HUES48 (cell line): ENCODE results near the gene PRKAR1B.

Source experiments
- H3K27ac ChIP-seq: one replicate; pipeline ENCODE4 v1.7.0; 2013; ENCODE audit warnings: low read depth, low read length, inconsistent platforms
- H3K27me3 ChIP-seq: 2 replicates; pipeline ENCODE4 v1.6.1; 2013; ENCODE audit warnings: mild to moderate bottlenecking, low read length; ENCODE audit not compliant: control insufficient read depth, insufficient read depth
- H3K36me3 ChIP-seq: 2 replicates; pipeline ENCODE4 v1.6.1; 2013; ENCODE audit warnings: low read length; ENCODE audit not compliant: control insufficient read depth, insufficient read depth
- H3K4me1 ChIP-seq: 2 replicates; pipeline ENCODE4 v1.6.1; 2013; ENCODE audit warnings: mild to moderate bottlenecking, low read length; ENCODE audit not compliant: control insufficient read depth, insufficient read depth
- H3K4me3 ChIP-seq: 2 replicates; pipeline ENCODE4 v1.5.1; 2013; ENCODE audit warnings: mild to moderate bottlenecking, low read depth, low read length
- H3K9ac ChIP-seq: 2 replicates; pipeline ENCODE4 v1.6.1; 2013; ENCODE audit warnings: mild to moderate bottlenecking, low read depth, low read length, moderate library complexity
- H3K9me3 ChIP-seq: 2 replicates; pipeline ENCODE4 v1.6.1; 2013; ENCODE audit warnings: low read length; ENCODE audit not compliant: control insufficient read depth, insufficient read depth

The PRKAR1B gene

GRCh38 chr7:690478-691360 is 36.4 kb downstream of the PRKAR1B start:
- Histone ChIP-seq H3K9ac (no peak overlapping the region), H3K9me3 (peaks cover 15% of the 10 kb centered on the region), H3K27ac (no peak overlapping the region), H3K36me3 (peaks cover 15% of the 10 kb centered on the region), H3K4me1 (no peaks in the 10 kb centered on the region), H3K27me3 (no peaks in the 10 kb centered on the region), H3K4me3 (no peak overlapping the region)

- Histone ChIP-seq H3K27ac (no peak overlapping the region), H3K36me3 (peaks cover 28% of the 10 kb centered on the region), H3K4me3 (no peak overlapping the region), H3K4me1 (no peaks in the 10 kb centered on the region), H3K9me3 (peaks cover 18% of the 10 kb centered on the region), H3K9ac (no peak overlapping the region), H3K27me3 (no peaks in the 10 kb centered on the region)
These were observed 41.5 kb downstream of the PRKAR1B start for GRCh38 chr7:685540-685939.

GRCh38 chr7:684416-684815 is 42.7 kb downstream of the PRKAR1B start:
- H3K27ac ChIP-seq, result no peak overlapping the region
- H3K4me3 ChIP-seq, result no peak overlapping the region
- no peaks in the 10 kb centered on the region for H3K4me1 ChIP-seq
- H3K27me3 ChIP-seq, result no peaks in the 10 kb centered on the region
- no peak overlapping the region for H3K9ac ChIP-seq
- peaks cover 18% of the 10 kb centered on the region for H3K9me3 ChIP-seq
- H3K36me3 ChIP-seq, result peaks cover 33% of the 10 kb centered on the region

- H3K27me3 ChIP-seq, result no peaks in the 10 kb centered on the region
- H3K27ac ChIP-seq, result no peak overlapping the region
- H3K4me3 ChIP-seq, result no peak overlapping the region
- H3K9ac ChIP-seq, result no peak overlapping the region
- H3K36me3 ChIP-seq, result peaks cover 38% of the 10 kb centered on the region
- peaks cover 13% of the 10 kb centered on the region for H3K9me3 ChIP-seq
- H3K4me1 ChIP-seq, result no peaks in the 10 kb centered on the region
These were observed 43.4 kb downstream of the PRKAR1B start for GRCh38 chr7:683526-684205.

- Histone ChIP-seq H3K27me3 (no peaks in the 10 kb centered on the region), H3K9me3 (peaks cover 10% of the 10 kb centered on the region; the same call in 1 of the 2 replicates), H3K9ac (no peak overlapping the region), H3K27ac (no peak overlapping the region), H3K36me3 (peaks cover 42% of the 10 kb centered on the region), H3K4me3 (no peak overlapping the region), H3K4me1 (no peaks in the 10 kb centered on the region)
These were observed 44.3 kb downstream of the PRKAR1B start for GRCh38 chr7:682810-683209.

- Histone ChIP-seq H3K27ac (no peak overlapping the region), H3K36me3 (peaks cover 53% of the 10 kb centered on the region), H3K4me1 (no peaks in the 10 kb centered on the region), H3K4me3 (no peak overlapping the region), H3K9me3 (peaks cover 8% of the 10 kb centered on the region; the same call in 1 of the 2 replicates), H3K27me3 (no peaks in the 10 kb centered on the region), H3K9ac (no peak overlapping the region)
These were observed 45.4 kb downstream of the PRKAR1B start for GRCh38 chr7:681551-682307.

GRCh38 chr7:680411-681127 is 46.5 kb downstream of the PRKAR1B start:
- 0 out of 2 replicates have a peak, but pooled peaks cover 2% of the 10 kb centered on the region for H3K9me3 ChIP-seq
- H3K9ac ChIP-seq, result no peak overlapping the region
- H3K4me3 ChIP-seq, result no peak overlapping the region
- H3K36me3 ChIP-seq, result peaks cover 62% of the 10 kb centered on the region
- H3K27me3 ChIP-seq, result no peaks in the 10 kb centered on the region
- no peaks in the 10 kb centered on the region for H3K4me1 ChIP-seq
- no peak overlapping the region for H3K27ac ChIP-seq

- no peak overlapping the region for H3K27ac ChIP-seq
These were observed 50.1 kb downstream of the PRKAR1B start for GRCh38 chr7:676972-677385.

GRCh38 chr7:676246-676971 is 50.7 kb downstream of the PRKAR1B start:
- Histone ChIP-seq H3K9me3 (no peaks in the 10 kb centered on the region), H3K4me1 (no peaks in the 10 kb centered on the region), H3K9ac (no peak overlapping the region), H3K27me3 (no peaks in the 10 kb centered on the region), H3K4me3 (no peak overlapping the region), H3K36me3 (peaks cover 59% of the 10 kb centered on the region), H3K27ac (no peak overlapping the region)

More at GRCh38 chr7:676972-677385, 50.1 kb downstream of the PRKAR1B start:
- H3K9me3 ChIP-seq, result no peaks in the 10 kb centered on the region
- no peaks in the 10 kb centered on the region for H3K27me3 ChIP-seq
- peaks cover 56% of the 10 kb centered on the region for H3K36me3 ChIP-seq
- H3K4me1 ChIP-seq, result no peaks in the 10 kb centered on the region
- H3K4me3 ChIP-seq, result no peak overlapping the region
- H3K9ac ChIP-seq, result no peak overlapping the region
